HCEC 1CT (cell line): ENCODE measurements around the gene EEF1A1.

Experiments
- DNase-seq: peaks from one replicate; pipeline ENCODE4 v3.0.0-alpha.2; 2017

The EEF1A1 gene

DNA sequence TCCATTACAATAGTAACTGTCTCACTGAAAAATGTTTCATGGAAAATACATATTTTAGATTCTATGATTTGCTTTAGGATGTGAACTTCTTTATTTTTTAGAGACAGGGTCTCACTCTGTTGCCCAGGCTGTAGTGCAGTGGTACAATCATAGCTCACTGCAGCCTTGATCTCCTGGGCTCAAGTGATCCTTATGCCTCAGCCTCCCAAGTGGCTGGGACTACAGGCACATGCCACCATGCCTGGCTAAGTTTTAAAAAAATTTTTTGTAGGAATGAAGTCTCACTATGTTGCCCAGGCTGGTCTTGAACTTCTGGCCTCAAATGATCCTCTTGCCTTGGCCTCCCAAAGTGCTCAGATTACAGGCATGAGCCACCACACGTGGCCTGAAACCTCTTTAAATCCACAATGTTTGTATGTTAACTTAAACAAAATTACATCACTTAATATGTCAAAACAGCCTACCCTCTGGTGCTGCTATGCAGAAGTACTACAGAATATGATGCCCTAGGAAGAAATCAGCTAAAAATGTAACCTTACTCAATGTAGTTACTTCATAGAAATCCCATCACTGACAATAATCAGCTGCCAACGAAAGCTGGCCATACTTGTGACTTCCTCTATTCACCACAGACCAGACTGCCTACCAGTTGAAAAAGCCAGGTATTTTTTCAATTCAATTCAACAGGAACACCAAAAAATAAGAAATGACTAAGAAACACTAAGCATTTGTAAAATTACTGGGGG lies 17.6 kb downstream of the EEF1A1 start:
- DNase-seq = no peak

DNA sequence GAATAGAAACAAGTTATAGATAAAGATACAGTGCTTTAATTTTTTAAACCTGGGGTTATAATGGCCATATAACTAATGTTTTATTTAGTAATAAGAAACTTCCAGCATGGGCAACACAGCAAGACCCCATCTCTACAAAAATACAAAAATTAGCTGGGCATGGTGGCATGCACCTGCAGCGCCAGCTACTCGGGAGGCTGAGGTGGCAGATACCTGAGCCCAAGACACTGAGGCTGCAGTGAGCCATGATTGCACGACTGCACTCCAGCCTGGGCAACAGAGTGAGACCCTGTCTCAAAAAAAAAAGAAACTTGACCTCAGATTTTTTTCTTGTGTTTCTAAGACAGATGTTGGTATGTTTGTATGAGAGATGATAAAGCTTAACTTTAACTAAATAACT lies 22.9 kb downstream of the EEF1A1 start:
- DNase-seq = no peak

DNA sequence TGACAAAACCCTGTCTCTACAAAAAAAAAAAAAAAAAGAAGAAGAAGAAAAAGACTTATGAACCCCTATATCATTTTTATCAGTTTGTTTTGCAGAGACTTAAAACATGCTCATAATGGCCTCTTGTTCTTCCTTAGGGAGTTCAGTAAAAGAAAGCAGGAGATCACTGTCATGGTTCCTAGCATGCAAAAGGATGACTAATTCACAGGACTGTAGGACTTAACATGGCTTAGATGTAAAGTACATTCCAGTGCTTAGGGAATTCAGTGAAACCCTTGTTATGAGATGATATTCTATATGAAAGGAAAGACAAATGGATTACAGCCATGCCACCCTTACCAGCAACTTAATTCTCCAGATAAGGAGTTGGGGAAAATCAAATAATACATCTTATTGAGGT lies 29.5 kb downstream of the EEF1A1 start:
- DNase-seq = no peak

DNA sequence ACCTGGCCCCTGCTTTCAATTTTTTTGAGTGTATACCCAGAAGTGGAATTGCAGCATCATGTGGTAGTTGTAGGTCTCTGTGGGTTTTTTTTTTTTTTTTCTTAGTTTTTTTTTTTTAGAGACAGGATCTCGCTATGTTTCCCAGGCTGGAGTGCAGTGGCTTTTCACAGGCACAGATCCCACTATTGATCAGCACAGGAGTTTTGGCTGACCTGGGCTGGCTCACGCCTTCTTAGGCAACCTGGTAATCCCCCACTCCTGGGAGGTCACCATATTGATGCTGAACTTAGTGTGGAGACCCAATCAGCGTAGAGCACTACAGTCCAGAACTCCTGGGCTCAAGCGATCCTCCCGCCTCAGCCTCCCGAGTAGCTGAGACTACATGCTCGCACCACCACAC lies 33.4 kb downstream of the EEF1A1 start:
- DNase-seq = no peak

DNA sequence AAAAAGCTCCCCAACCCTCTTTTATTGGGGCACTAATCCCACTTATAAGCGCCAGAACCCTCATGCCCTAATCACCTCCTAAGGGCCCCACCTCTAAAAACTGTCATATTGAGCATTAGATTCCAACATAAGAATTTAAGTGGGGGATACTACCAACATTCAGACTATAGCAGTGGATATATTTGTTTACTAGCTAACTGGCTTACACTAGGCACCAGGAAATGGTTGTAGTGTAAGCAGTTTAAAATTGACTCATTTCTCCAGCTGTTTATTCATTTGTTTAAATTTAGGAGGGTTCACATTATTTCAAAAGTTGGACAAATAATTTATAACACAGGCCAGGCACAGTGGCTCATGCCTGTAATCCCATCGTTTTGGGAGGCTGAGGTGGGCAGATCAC lies 36.4 kb downstream of the EEF1A1 start:
- DNase-seq = no peak

DNA sequence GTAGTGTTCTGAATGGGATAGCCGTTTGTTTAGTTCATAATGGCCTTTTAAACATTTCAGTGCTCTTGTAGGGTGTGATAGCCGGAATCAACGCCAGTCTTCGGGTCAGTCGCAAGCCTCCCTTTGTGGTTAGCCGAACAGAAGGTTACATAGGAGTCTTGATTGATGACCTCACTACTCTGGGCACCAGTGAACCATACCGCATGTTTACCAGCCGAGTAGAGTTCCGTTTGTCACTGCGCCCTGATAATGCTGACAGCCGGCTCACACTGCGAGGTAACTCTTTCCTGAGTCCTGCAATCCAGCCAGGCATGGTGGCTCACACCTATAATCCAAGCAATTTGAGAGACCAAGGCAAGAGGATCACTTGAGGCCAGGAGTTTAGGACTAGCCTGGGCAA lies 38.9 kb downstream of the EEF1A1 start:
- DNase-seq = no peak

DNA sequence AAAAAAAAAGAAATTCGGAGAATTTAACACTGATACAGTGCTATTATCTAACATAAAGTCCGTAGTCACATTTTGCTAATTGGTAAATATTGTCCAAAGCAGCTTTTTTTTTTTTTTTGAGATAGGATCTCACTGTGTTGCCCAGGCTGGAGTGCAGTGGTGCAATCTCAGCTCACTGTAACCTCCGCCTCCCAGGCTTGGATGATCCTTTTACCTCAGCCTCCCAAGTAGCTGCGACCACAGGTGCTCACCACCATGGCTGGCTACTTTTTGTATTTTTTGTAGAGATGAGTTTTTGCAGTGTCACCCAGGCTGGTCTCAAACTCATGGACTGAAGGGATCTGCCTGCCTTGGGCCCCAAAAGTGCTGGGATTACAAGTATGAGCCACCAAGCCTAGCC lies 43.4 kb downstream of the EEF1A1 start:
- DNase-seq = no peak

DNA sequence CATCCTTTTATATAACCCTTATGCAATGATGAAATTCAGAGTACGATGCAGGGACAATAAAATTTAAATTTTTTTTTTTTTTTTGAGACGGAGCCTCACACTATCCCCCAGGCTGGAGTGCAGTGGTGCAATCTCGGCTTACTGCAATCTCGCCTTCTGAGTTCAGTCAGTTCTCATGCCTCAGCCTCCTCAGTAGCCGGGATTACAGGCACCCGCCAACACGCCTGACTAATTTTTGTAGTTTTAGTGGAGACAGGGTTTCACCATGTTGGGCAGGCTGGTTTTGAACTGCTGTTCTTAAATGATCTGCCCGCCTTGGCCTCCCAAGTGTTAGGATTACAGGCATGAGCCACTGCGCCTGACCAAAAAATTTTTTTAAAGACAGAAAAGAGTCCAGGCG lies 44.1 kb downstream of the EEF1A1 start:
- no peak for DNase-seq

DNA sequence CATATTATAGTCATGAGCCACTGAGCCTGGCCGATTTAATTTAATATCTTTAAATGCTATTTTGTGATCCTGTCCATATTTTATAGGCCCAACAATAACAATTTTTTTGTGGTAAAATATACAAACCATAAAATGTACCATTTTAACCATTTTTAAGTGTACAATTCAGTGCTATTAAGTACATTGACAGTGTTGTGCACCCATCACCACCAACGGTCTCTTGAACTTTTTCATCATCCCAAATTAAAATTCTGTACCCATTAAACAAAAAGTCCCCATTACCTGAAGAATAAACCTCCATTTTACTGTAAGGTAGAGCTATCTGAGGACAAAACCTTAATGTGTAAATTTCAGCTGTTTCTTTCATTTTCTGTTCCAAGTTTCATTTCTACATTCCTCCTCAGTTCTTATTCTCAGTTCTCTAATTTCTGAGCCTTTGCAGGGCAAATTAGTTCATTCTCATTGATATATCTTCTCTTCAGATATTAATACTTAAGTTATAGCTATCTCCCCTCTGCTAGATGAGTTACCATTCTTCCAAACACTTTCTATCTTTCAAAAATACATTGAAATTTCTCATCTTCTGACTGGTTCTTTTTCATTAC lies 49.0 kb downstream of the EEF1A1 start:
- DNase-seq = no peak
